Epidermal melanocyte (primary cell): Measurements from ENCODE around the gene C5.
"Not testable (repeated sequence)": the region's sequence is repeated elsewhere in the genome, so short reads cannot be mapped to it uniquely, and the experiment has no call there.

Experiments used
- DNase-seq: peaks from one replicate; pipeline ENCODE4 v3.0.0; 2011; ENCODE audit warnings: low spot score; ENCODE audit not compliant: insufficient read length

The C5 gene

DNA sequence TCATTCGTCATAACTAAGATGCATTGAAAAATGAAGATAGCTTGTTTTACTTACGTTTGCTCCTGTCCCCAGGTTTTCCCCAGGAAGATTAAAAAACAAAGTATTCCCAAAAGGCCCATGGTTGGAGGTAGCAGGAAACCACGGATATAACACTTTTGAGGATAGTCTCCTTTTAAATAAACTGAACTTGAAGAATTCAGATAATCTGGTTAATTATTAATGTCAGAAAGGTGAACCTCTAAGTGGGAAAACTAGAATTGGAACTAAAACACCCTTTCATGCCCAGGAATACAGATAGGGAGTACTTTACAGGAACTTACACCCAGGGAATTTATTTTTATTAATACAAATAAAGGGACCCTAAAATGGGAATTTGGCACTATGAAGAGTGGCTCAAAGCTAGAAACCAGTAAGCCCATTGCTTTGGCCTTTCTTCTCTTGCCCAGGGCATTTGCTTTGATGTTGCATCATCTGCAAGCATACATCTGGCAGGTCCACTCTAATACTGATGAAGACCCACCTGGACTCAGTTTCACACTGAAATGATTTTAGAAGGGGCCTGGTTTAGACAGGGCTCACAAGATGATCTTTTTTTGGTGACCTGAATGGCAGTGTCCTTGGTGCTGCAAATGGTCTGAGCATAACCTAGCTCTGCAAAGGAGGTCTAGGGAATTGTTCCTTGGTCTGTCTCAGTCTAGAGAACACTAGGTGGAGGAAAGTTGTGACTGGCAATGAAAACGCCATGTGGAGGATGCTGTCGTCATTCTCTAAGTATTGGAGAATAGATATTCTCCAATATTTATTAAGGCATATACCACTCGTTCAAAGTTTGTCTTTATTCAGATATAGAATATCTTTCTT lies at the start of gene C5:
TSS of gene C5 (minus strand) at position 148 of the 861 bp plus-strand sequence. CDS start at position 119, 29 bp downstream.
- no peak for DNase-seq

DNA sequence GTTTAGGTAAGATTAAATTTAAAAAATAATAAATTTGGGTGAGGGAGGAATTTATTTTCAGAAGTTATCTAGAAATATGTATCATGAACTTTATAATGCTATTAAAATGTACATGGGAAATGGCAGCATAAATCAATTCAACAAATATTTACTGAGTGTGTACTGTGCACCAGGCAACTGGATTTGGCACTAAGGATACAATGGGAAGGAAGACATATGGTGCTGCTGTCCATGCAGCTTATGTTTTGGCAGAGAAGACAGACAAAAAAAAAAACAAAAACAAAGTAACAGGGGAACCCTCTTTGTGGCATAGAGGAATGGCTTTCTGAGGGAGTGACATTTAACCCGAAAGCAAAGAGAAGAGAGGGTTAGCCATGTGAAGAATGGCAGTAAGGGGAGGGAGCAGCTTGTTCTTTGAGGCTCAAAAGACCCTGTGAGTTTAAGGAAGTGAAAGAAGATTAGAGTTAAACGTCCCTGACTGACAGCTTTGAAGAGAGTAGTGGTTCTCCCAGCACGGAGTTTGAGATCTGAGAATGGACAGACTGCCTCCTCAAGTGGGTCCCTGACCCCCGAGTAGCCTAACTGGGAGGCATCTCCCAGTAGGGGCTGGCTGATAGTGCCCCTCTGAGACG lies 48.6 kb upstream of the C5 start:
- DNase-seq = no peak

DNA sequence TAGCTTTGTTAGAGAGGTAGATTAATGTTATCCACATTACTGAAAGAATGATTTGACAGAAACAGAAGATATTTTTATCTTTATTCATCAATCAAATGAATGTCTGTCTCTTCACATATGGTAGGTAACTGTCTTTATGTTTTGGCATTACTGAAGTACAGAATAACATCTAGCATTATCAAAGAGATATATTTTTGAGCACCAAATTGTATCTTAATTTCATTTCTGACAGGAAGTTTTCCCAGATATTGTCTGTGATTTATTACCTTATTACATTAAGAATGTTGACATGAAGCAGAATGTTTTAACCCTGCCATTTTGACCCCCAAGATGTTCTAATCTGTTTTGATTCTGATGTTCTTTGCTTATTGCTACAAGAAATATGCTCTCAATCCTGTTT lies 45.0 kb upstream of the C5 start:
- DNase-seq = no peak

DNA sequence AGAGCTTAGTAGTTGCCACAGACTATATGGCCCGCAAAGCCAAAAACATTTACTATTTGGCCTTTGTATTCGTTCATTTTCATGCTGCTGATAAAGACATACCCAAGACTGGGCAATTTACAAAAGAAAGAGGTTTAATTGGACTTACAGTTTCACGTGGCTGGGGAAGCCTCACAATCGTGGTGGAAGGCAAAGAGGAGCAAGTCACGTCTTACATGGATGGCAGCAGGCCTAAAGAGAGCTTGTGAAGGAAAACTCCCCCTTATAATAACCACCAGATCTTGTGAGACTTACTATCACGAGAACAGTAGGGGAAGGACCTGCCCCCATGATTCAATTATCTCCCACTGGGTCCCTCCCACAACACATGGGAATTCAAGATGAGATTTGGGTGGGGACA lies 40.7 kb upstream of the C5 start:
- not testable (repeated sequence) for DNase-seq

DNA sequence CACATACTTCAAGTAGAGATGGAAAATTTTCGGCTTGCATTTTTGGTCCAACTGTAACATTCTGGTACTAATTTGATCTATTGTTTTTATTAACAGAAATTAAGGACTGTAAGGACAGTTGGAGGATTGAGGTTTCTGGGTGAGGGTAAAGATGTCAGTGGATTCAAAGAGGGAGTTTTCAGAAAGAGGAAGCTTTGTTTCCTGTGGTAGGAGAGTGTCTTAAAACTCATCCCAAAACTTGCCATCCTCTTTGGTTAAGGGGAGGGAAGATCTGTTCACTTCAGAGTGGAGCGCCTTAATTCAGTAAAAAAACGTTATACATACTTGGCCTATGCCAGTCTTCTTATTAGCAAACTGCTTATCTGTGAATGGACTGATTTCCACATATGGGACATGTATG lies 38.5 kb upstream of the C5 start:
- no peak for DNase-seq

DNA sequence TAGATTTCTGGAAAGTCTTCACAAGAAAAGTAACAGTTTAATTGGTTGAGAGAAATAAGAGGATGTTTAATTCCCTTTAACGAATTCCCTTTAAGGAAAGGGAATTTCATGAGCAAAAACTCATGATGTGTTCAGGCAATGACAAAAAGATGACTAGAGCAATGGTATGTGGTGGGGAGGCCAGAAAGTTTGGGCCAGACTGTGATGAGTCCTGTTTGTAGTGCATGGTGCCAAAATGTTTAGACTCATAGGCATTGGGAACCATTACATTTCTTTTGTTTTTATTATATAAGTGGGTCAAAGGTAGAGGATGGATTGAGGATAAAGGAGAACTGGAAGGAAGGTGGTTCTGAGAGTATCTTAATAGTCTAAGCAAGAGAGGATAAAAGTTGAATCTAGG lies 35.6 kb upstream of the C5 start:
- no peak for DNase-seq

DNA sequence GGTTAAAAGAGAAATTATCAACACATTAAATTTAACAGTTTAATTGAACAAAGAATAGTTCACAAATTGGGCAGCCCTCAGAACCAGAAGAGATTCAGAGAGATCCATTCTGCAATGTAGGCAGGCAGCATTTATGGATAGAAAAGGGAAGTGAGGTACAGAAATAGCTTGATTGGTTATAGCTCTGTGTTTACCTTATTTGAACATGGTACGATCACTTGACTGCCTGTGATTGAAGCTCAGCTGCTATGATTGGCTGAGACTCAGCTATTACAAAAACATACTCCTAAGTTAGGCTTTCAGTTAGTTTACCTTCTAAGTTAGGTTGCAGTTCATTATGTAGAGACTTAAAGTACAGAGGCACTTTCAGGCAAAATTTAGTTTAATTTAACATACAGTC lies 32.0 kb upstream of the C5 start:
- DNase-seq = no peak

DNA sequence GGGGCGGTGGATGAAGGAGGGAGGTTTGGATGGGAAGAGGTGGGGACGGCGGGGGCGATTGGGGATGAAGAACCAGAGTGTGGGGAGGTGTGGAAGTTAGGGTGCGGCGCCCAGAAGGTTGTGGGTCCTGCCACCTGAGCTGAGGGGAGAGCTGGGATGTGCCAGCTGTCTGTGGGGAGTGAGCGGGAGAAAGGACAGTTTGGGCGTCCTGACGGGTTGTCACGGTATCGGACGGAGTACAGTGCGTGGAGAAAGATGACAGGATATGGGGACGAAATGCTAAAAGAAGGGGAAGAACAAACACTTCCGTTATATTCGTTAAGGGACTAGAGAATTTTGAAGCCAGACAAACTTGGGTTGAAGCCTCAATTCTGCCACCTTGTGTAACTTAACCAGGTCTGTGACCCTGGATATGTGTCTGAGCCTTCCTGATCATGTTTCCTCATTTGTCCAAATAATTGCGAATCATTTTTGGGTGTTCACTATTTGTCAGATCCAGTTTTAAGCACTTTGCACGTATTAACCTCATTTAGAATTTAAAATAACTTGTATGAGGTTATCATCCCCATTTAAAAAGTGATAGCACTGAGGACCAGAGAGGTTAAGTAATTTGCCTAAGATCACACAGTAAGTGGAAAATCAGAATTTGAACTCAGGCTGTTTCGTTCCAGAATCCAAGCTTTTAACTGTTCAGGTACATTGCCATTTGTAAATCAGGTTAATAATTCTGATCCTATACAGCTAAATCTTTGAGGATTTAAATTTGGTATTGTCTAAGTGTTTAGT lies 25.4 kb upstream of the C5 start:
- DNase-seq = no peak

DNA sequence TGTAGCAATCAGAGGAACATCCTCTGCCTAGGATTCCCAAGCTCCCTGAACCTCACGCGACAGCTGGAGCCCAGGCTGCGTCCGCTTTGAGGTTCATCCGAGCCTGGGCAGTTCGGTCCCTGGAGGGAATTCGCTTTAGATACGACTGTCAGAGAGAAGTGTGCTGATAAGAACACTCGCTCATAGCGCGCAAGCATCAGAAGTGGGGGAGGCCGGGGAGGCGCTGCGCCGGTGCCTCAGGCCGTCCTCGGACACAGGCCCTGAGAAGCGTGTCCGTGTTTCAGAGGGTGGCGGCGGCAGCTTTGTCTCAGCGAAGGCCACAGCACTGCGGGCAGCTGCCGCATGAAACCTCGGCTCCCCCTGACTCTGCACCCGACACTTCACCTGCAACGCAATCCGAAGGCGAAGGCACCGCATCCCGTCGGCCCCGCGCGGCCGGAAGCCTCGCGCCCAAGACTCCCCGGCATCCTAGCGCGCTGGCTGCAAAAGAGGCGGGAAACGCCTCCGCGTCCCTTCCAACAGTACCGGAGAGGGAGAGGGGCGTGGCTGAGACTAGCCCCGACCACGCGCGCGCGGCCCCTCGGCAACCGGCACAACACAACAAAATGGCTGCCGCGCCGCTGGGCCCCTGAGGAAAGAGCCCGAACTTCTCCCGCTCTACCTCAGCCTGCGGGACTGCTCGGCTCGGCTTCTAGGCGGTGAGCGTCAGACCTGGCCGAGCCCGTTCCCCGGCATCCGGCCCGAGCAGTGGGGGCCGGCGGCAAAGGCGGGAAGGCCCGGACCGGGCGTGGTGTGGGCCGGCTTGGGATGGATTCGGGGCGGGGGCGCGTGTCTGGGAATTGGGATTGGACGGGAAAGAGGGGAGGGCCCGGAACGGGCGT lies 24.5 kb upstream of the C5 start, which contains the start of gene CNTRL:
TSS of gene CNTRL (plus strand) at position 586 of the 881 bp plus-strand sequence. CDS start 13,372 bp downstream, outside the sequence.
- peak; percentile 52 for DNase-seq

DNA sequence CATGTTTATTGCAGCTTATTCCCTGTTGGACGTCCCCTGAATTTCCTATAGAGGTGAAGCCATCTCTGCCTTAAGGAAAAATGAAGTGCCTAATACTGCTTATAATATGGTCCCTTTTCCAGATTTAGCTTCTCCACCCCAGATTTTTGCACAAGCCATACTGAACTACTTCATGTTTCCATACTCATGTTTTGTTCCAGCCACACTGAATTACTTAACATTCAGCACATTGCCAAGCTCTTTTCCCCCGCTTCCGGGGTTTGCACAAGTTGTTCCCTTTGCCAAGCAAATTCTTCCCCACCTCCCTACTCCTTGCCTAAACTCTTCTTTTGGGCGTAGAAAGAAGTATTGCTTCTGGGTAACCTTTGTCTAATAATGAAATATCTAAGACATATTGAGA lies 23.0 kb upstream of the C5 start:
- no peak for DNase-seq

DNA sequence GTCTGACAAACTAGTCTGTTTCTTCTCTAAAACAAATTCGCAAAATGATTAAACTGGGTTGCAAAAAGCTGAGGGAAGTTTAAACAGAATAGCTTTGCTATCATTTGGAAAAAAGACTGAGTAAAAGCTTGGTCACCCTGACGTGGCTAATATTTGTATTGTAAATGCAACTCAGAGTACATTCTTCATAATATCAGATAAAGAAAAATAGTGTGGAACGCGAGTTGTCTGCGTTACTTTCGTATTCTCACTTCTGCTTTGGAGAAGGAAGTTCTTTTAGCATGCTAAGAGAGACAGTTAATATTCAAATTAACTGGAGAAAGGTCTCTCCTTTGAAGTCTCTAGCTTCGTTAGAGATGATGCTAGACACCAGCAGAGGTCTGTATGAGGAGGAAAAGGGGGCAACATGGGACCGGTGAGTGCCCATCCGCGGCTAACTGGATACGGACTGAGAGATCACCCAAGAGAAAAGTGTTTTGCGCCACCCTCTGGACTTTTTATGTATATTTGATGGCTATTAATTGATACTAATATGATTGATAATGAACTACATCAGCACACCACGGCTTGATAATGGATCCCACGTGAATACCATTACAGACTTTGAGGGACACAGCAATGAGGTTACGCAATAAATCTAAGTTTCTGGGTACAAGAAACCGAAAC lies 21.8 kb upstream of the C5 start:
- no peak for DNase-seq

DNA sequence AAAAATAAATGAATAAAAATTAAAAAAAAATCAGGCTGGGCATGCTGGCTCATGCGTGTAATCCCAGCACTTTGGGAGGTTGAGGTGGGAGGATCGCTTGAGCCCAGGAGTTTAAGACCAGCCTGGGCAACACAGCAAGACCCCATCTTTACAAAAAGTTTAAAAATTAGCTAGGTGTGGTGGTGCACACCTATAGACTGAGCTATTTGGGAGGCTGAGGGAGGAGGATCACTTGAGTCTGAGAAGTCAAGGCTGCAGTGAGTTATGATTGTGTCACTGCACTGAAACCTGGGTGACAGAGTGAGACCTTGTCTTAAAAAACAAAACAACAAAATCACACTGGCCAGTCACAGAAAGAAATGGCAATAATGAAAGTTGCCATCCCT lies 21.3 kb upstream of the C5 start:
- DNase-seq = no peak

DNA sequence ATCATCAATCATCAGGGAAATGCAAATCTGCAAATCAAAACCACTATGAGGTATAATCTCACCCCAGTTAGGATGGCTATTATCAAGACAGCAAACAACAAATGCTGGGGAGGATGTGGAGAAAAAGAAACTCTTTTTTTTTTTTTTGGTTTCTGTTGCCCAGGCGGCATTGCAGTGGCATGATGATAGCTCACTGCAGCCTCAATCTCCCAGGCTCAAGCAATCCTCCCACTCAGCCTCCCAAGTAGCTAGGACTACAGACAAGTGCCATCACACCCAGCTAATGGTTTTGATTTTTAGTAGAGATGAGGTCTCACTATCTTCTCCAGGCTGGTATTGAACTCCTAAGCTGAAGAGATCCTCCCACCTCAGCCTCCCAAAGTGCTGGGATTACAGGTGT lies 19.3 kb upstream of the C5 start:
- no peak for DNase-seq

DNA sequence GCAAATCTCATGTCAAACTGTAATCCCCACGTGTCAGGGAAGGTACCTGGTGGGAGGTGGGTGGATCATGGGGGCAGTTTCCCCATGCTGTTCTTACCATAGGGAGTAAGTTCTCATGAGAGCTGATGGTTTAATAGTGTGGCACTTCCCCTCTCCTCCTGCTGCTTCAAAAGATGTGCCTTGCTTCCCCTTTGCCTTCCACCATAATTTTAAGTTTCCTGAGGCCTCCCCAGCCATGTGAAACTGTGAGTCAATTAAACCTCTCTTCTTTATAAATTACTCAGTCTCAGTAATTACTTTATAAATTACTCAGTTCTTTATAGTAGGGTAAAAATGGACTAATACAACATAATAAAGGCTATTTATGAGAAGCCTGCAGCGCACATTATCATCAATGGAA lies 17.6 kb upstream of the C5 start:
- DNase-seq = no peak

DNA sequence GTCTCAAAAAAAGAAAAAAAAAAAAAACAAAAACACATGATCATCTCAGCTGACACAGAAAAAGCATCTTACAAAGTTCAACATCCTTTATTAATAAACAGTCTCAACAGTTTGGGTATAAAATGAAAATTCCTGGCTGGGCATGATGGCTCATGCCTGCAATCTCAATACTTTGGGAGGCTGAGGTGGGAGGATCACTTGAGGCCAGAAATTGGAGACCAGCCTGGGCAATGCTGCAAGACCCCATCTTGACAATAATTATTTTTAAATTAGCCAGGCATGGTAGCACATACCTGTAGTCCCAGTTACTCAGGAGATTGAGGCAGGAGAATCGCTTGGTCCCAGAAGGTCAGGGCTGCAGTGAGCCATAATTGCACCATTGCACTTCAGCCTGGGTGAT lies 16.8 kb upstream of the C5 start:
- DNase-seq = no peak

DNA sequence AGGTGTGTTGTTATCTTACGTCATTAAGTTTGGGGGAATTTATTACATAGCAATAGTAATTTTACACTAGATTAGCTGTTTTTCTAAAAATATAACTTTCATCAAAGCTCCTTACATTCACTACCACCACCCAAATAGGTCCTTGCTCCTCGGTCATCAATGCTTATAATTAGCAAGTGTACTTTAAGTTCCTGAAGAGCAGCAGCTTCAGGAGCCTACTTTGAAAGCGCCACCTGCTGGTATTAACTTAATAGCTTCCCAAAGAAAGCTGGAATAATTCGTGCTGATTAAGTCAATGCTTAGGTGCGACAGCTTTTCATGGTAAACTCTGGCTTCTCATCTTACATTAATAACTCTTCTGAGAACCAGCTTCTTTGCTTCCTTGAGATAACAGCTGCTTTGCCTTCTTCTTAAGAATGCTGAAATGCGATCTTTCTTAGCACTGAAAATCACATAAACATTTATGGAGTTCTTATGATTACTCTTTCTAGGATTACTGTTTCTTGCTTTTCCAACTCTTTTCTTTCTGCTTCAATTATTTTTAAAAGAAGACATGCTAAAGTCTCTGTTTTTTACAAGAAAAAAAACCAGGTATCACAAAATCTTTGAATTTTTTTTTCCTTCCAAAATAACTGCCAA lies 10.0 kb upstream of the C5 start:
- DNase-seq = peak; percentile 30

DNA sequence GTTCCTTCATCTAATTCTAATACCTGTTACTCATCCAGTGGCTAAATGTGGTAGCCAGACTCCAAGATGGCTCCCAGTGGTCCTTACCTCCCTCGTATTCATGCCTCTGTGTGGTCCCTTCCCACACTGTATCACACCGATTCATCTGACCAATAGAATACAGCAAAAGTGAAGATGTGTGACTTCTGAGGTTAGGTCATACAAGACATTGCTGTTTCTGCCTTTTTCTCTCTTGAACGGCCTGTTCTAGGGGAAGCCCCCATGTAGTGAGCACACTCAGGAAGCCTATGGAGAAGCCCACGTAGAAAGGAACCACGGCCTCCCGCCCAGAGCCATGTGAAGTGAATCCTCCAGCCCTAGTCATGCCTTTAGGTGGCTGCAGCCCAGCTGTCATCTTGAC lies 9.4 kb upstream of the C5 start:
- DNase-seq = no peak

DNA sequence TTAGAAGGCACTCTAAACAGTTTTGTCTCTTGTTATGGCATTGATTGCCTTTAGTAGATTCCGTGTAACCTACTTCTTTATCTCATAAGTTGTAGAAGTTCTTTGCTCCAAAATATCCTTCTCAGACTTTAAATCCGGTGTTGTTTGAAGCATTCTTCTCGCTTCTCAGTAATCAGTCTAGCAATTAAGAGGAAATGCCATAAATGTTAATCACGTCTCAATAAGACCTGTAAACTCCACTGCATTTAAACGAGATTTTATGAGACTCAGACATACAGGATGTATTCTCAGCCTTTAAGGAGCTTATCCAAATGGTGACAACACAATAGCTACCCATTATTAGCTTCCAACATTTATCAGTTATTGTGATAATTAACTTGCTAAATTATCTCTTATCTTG lies 7.7 kb upstream of the C5 start:
- no peak for DNase-seq

DNA sequence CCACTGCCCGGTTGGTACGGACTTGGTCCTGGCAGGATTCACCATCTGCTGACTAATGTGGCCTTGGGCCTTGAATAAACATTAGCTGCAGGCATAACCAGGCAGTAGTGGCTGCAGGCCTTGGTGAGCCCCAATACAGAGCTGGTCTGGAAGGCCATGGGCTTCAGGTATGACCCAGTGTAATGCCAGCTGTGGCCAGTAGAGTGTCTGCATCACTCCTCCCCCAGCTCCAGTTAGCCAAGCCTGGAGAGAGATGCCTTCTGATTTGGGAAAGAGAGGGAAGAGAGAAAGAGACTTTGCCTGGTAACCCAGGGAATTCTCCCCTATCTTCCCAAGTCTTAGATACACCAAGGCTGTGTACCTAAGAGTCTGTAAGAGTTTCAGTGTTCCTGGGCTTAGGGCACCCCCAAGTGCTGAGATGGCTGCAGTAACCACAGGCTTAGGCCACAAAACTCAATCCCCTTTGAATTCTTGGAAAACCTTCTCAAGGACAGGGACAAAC lies 5.6 kb upstream of the C5 start:
- no peak for DNase-seq

DNA sequence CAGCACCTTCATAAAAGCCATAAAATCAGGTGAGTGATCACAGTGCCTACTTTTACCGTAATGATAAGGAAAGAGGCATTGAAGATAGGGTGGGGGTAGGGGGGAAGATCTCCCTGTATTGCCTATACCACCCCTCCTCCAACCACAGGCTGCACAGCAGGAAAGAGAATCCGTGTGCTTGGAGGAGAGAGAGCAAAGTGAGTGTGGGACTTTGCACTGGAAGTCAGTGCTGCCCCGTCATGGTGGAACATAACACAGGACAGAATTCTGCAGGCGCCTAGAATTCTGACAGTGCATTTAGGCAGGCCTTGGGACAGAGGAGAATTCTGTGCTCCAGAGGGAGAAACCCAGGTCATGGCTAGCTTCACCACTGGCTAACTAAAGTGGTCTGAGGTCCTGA lies 3.5 kb upstream of the C5 start:
- DNase-seq = no peak
